ENCODE results near the gene AMER2.

AMER2 gene

GRCh38 chr13:25192936-25193335 lies 20.8 kb upstream of the AMER2 start:
- DNase-seq (ENCODE audit: low read depth), result no peak
- no peak overlapping the region for H3K4me3 ChIP-seq (ENCODE audit: low read length)
- TF ChIP-seq, protein P1, sequence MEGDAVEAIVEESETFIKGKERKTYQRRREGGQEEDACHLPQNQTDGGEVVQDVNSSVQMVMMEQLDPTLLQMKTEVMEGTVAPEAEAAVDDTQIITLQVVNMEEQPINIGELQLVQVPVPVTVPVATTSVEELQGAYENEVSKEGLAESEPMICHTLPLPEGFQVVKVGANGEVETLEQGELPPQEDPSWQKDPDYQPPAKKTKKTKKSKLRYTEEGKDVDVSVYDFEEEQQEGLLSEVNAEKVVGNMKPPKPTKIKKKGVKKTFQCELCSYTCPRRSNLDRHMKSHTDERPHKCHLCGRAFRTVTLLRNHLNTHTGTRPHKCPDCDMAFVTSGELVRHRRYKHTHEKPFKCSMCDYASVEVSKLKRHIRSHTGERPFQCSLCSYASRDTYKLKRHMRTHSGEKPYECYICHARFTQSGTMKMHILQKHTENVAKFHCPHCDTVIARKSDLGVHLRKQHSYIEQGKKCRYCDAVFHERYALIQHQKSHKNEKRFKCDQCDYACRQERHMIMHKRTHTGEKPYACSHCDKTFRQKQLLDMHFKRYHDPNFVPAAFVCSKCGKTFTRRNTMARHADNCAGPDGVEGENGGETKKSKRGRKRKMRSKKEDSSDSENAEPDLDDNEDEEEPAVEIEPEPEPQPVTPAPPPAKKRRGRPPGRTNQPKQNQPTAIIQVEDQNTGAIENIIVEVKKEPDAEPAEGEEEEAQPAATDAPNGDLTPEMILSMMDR (conservative IDR thresholded peaks at IDR 0.05; ENCODE audit: low read length), result no peak

- DNase-seq (ENCODE audit: low read depth), result no peak
These were observed 20.4 kb upstream of the AMER2 start for GRCh38 chr13:25192489-25192888.

DNA sequence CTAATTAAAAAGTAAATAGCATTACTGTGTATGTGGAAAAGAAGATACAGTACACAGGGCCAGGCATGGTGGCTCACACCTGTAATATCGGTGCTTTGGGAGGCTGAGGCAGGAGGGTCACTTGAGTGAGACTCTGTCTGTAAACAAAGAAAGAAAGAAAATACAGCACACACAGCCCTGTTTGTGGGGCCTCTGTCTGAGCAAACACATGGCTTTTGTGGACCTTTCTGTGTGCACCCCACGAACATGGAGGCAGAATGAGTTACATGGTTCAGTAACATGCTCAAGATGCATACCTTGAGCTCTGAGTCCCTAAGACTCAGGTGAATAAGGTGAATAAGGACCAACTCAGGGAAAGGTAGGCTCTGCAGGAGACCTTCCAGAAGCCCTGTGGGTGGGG lies 20.0 kb upstream of the AMER2 start:
- DNase-seq (ENCODE audit: low read depth), result no peak
- TF ChIP-seq, protein P1 (conservative IDR thresholded peaks at IDR 0.05; ENCODE audit: low read length), result no peak
- no peak overlapping the region for H3K4me3 ChIP-seq (ENCODE audit: low read length)

More at GRCh38 chr13:25192489-25192888, 20.4 kb upstream of the AMER2 start:
- TF ChIP-seq, protein P1 (conservative IDR thresholded peaks at IDR 0.05; ENCODE audit: low read length), result no peak
- no peak overlapping the region for H3K4me3 ChIP-seq (ENCODE audit: low read length)

- DNase-seq (ENCODE audit: low read depth), result no peak
- H3K4me3 ChIP-seq (ENCODE audit: low read length), result no peak overlapping the region
- TF ChIP-seq, protein P1 (conservative IDR thresholded peaks at IDR 0.05; ENCODE audit: low read length), result no peak
These were observed 18.7 kb upstream of the AMER2 start for GRCh38 chr13:25190771-25191170.

- no peak for DNase-seq (ENCODE audit: low read depth)
- TF ChIP-seq, protein P1 (conservative IDR thresholded peaks at IDR 0.05; ENCODE audit: low read length), result no peak
- H3K4me3 ChIP-seq (ENCODE audit: low read length), result no peak overlapping the region
These were observed 18.2 kb upstream of the AMER2 start for GRCh38 chr13:25190256-25190655.

DNA sequence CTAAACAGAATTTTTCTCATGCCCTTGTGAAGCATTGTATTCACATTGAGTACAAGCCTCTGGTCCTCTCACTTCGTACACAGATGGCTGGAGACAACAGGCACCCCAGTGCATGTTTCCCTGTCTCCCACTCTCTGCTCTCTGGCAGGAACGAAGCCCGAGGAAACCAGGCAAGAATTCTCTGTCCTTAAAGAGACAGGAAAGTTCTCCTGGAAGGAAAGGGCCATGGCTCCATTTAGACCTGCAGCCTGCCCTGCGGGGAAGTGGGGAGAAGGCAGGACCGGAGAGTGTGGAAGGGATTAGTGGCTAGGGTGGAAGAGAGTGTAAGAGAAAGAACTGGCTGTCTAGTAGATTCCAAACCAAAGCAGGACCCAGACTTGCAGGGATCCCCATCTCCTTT lies 15.5 kb upstream of the AMER2 start:
- TF ChIP-seq, protein P1 (conservative IDR thresholded peaks at IDR 0.05; ENCODE audit: low read length), result no peak
- no peak for DNase-seq (ENCODE audit: low read depth)
- no peak overlapping the region for H3K4me3 ChIP-seq (ENCODE audit: low read length)

DNA sequence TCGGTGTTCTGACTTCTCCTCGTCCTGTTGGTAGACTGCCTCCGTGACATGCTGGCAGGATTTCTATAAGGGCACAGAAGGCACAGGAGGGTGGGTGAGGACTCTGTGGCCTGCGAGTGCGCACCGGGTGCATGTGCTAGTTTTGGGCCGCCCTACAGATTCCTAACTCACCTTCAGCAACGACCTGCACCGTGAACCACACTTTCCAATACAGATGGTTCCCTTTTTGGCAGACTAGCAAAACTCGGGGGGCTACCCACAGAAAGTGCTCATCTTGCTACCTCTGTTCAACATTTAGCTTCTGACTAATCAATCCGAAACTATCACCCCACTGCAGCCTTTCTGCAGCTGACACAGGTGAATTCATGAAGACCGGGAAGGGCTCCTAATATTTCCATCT lies 14.1 kb upstream of the AMER2 start:
- TF ChIP-seq, protein P1 (conservative IDR thresholded peaks at IDR 0.05; ENCODE audit: low read length), result no peak
- DNase-seq (ENCODE audit: low read depth), result no peak
- no peak overlapping the region for H3K4me3 ChIP-seq (ENCODE audit: low read length)
